PFSK-1 (cell line): ENCODE measurements around the gene CST9.

Experiments used
- POLR2AphosphoS5 ChIP-seq: IDR thresholded peaks from 2 replicates; pipeline ENCODE4 v1.6.1; 2012; ENCODE audit warnings: low read depth, mild to moderate bottlenecking, control low read depth, low read length, moderate library complexity
- REST ChIP-seq, 2 experiments: IDR thresholded peaks; 2 replicates each; pipeline versions ENCODE4 v1.6.1 to v1.8.0; 2011 to 2012; ENCODE audit warnings: low read depth in 2 of 2, low read length in 2 of 2, control low read depth in 1 of 2, inconsistent platforms in 1 of 2, mild to moderate bottlenecking in 1 of 2, moderate library complexity in 1 of 2; ENCODE audit not compliant: insufficient read depth in 1 of 2
- SIN3A ChIP-seq: IDR thresholded peaks from 2 replicates; pipeline ENCODE4 v1.6.1; 2012; ENCODE audit warnings: mild to moderate bottlenecking, low read length, moderate library complexity, borderline replicate concordance; ENCODE audit not compliant: insufficient read depth
- TAF1 ChIP-seq: IDR thresholded peaks from 2 replicates; pipeline ENCODE4 v1.6.1; 2012; ENCODE audit warnings: low read length, control low read depth, borderline replicate concordance; ENCODE audit not compliant: insufficient read depth

GRCh38 chr20:23625236-23625964 is 19.7 kb upstream of the CST9 start:
- no peak for TF ChIP-seq POLR2AphosphoS5
- no peak for TF ChIP-seq TAF1
- no peak for TF ChIP-seq REST (IDR thresholded peaks at IDR 0.05; ENCODE audit: insufficient read depth in 1 of 2, low read depth in 2 of 2, low read length in 2 of 2)
- no peak for TF ChIP-seq SIN3A
